Epithelial cell of proximal tubule (primary cell): Measurements from ENCODE around the gene RGS8. TPM values are rescaled to one million over a fixed set of nuclear protein-coding genes. Genes with fewer than 3 reads are reported as not detected.

Experiments used
- DNase-seq: peaks from one replicate; pipeline ENCODE4 v3.0.0-alpha.2; 2011; ENCODE audit warnings: low read depth
- H3K4me3 ChIP-seq: 2 replicates; pipeline ENCODE4 v1.5.1; 2011; ENCODE audit warnings: low read depth, mild to moderate bottlenecking, low read length
- CTCF ChIP-seq: conservative IDR thresholded peaks from 2 replicates; pipeline ENCODE4 v1.5.1; 2012; ENCODE audit warnings: low read depth, mild to moderate bottlenecking, low read length
- total RNA-seq: library from RNA; depleted of rRNA; stranded (reverse); fragments of >200 nt; gene quantifications from 2 replicates; pipeline ENCODE4 v1.2.3, GENCODE V29; 2015

The RGS8 gene
- total RNA-seq, 1 donor from 2014 or later: not detected

- no peak overlapping the region for H3K4me3 ChIP-seq
- TF ChIP-seq CTCF: no peak
- no peak for DNase-seq
Observed at GRCh38 chr1:182680901-182681567, 3.4 kb downstream of the RGS8 start.

GRCh38 chr1:182680408-182680807 lies 4.0 kb downstream of the RGS8 start:
- no peak overlapping the region for H3K4me3 ChIP-seq
- no peak for TF ChIP-seq CTCF

DNA sequence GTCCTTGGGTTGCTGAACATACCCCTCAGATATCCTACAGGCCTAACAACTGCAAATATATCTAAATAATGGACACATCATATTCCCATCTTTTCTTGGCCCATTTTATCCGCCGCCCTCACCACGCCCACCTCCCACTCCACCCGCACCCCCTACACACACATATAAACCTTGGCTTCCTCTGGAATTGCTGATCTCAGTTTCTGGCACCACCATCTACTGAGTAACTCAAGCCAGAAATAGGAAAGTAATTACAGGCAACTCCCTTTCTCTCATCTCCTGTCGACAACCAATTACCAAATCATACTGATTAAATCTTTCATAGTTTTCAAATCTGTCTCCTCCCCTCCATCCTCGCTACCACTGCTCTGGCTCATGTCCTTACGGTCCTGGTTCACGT lies 4.7 kb downstream of the RGS8 start:
- no peak for DNase-seq
- TF ChIP-seq CTCF: no peak
- no peak overlapping the region for H3K4me3 ChIP-seq

More at GRCh38 chr1:182680408-182680807, 4.0 kb downstream of the RGS8 start:
- DNase-seq: no peak

- no peak overlapping the region for H3K4me3 ChIP-seq
- no peak for DNase-seq
- TF ChIP-seq CTCF: no peak
Observed at GRCh38 chr1:182677397-182678098, 6.8 kb downstream of the RGS8 start.

- no peak for TF ChIP-seq CTCF
- H3K4me3 ChIP-seq: no peak overlapping the region
- DNase-seq: no peak
Observed at GRCh38 chr1:182676274-182676673, 8.1 kb downstream of the RGS8 start.

DNA sequence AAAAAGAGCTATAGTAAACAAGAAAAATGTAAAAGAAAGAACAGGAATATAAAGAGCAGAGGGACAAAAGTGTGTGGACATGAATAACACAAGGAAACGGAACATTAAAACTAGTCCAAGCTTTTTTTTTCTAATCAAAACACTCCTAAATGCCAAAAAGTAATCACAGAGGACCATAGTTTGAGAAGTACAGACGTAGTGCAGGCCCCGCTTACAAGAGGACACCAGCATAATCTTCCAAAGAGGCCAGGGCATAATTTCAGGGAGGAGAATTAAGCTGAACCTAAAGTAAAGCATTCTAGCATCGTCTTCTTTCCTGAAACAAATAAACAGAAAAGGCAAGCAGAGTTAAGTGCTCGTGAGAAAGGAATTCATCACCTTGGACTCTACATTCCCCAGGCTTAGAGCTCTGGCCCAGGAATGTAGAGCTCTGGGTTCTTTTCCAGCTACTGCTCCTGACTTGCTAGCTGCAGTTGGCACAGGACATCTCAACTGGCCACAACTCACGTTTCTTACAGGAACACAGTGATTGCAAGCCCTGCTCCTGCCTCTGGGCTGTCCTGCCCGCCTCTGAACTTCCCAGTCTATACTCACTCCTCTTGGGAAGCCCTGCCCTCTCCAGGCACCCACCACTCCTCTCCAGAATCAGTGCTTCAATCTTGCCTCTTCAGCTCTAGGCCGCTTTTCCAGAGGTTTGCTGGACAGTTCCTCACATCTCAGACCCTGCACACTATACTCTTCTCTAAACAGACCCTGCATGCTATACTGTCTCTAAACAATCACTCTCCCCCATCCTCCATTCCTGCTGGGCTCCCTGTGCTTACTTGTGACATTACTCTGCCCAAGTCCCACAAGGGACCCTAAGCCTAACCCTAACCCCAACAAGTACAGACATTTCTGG lies 9.8 kb downstream of the RGS8 start:
- DNase-seq: no peak
- H3K4me3 ChIP-seq: no peak overlapping the region
- no peak for TF ChIP-seq CTCF
